Effector memory CD4-positive, alpha-beta T cell (primary cell): ENCODE results near the gene PTPRT.

Experiments used
- DNase-seq, 3 donors: peaks; one replicate each; pipeline ENCODE4 v3.0.0-alpha.2; 2020
- H3K27ac ChIP-seq: 2 replicates; pipeline ENCODE4 v1.7.0; 2013; ENCODE audit warnings: mild to moderate bottlenecking, low read length, moderate library complexity; ENCODE audit not compliant: insufficient read depth, poor library complexity, severe bottlenecking
- H3K27me3 ChIP-seq: replicated peaks from 2 replicates; pipeline ENCODE4 v1.7.0; 2013; ENCODE audit warnings: mild to moderate bottlenecking, low read length; ENCODE audit not compliant: insufficient read depth, control insufficient read depth, poor library complexity, severe bottlenecking
- H3K36me3 ChIP-seq: 2 replicates; pipeline ENCODE4 v1.7.0; 2013; ENCODE audit warnings: mild to moderate bottlenecking, low read length, moderate library complexity; ENCODE audit not compliant: control insufficient read depth, insufficient read depth
- H3K4me1 ChIP-seq: 2 replicates; pipeline ENCODE4 v1.7.0; 2013; ENCODE audit warnings: low read length, mild to moderate bottlenecking; ENCODE audit not compliant: control insufficient read depth, insufficient read depth, poor library complexity, severe bottlenecking
- H3K4me3 ChIP-seq: 2 replicates; pipeline ENCODE4 v1.7.0; 2013; ENCODE audit warnings: low read length, low read depth, mild to moderate bottlenecking; ENCODE audit not compliant: insufficient read depth, poor library complexity, severe bottlenecking
- H3K9me3 ChIP-seq: 2 replicates; pipeline ENCODE4 v1.7.0; 2013; ENCODE audit warnings: mild to moderate bottlenecking, low read length, moderate library complexity; ENCODE audit not compliant: control insufficient read depth

The PTPRT gene

GRCh38 chr20:42097741-42098140 lies 1092.0 kb downstream of the PTPRT start:
- Histone ChIP-seq H3K4me3 (no peak overlapping the region), H3K36me3 (no peaks in the 10 kb centered on the region), H3K9me3 (no peaks in the 10 kb centered on the region), H3K4me1 (no peaks in the 10 kb centered on the region), H3K27ac (no peak overlapping the region), H3K27me3 (no peaks in the 10 kb centered on the region)
- DNase-seq = no peak

- H3K4me3 ChIP-seq = no peak overlapping the region
- no peaks in the 10 kb centered on the region for H3K36me3 ChIP-seq
- H3K27me3 ChIP-seq = no peaks in the 10 kb centered on the region
- no peaks in the 10 kb centered on the region for H3K4me1 ChIP-seq
- no peak overlapping the region for H3K27ac ChIP-seq
- DNase-seq = no peak
- no peaks in the 10 kb centered on the region for H3K9me3 ChIP-seq
Measured at GRCh38 chr20:42095221-42095620, 1094.5 kb downstream of the PTPRT start.

DNA sequence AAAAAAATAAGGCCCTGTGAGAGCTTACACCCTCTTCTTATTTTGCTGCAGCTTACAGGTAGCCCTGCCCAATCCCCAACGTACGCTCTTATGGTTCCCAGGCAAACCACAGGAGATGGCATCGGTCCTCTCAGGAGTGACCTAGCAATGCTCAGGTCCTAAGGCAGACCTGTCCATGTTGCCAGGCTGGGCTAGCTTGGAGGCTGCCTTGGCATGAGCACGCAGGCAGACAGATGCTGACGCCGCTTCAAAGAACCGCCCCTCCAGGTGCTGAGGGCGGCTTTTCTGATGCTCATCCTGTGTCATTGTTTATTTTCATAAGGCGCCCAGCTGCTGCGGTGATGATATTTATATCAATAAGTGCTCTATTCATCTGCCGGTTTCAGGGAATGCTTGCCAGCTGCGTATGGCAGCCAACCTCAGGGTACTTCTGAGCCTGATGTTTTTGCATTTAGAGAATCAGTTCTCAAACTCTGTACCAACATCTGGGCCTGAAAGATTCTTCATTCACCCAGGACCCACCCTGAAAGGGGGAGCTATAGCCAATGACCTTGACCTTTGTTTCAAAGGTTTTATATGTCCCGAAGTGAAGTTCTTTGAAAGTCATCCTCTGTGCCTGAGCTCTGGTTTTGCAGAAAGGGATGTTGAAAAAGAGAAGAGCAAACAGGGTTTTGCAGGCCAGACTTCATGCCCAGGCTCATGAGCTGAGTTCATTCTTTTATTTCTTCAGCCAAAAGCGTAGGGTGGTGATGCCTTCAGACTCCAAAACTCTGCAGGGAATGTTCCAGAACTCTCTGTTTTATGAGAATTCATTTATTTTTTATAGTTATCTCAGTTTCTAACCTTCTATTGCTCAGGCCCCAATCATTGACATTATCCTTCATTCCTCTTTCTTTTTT lies 1095.9 kb downstream of the PTPRT start:
- H3K27me3 ChIP-seq = no peaks in the 10 kb centered on the region
- no peaks in the 10 kb centered on the region for H3K4me1 ChIP-seq
- no peak for DNase-seq
- H3K27ac ChIP-seq = no peak overlapping the region
- no peaks in the 10 kb centered on the region for H3K9me3 ChIP-seq
- H3K4me3 ChIP-seq = no peak overlapping the region
- no peaks in the 10 kb centered on the region for H3K36me3 ChIP-seq

GRCh38 chr20:42093041-42093440 lies 1096.7 kb downstream of the PTPRT start:
- no peaks in the 10 kb centered on the region for H3K9me3 ChIP-seq
- H3K4me3 ChIP-seq = no peak overlapping the region
- no peaks in the 10 kb centered on the region for H3K4me1 ChIP-seq
- no peak for DNase-seq
- H3K36me3 ChIP-seq = no peaks in the 10 kb centered on the region
- H3K27ac ChIP-seq = no peak overlapping the region
- no peaks in the 10 kb centered on the region for H3K27me3 ChIP-seq

DNA sequence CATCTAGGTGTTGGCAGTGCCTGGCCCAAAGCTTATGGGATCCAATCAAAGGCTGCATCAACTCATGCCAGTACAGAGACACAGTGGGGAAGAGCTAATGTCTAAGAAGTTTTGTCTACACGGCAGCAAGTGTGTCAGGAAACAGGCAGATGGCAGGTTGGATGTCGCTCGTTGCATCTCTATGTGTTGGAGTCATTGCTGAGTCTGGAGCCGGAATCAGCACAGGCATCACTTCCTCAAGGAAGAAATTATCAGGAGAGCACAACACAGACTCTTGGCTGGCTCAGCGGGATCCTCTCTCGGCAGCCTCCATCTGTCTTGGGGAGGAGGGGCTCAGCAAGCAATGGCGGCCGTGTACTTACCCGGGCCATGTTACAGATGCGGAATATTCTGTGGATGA lies 1104.3 kb downstream of the PTPRT start:
- no peak overlapping the region for H3K4me3 ChIP-seq
- no peaks in the 10 kb centered on the region for H3K27me3 ChIP-seq
- no peak for DNase-seq
- H3K9me3 ChIP-seq = no peaks in the 10 kb centered on the region
- no peaks in the 10 kb centered on the region for H3K4me1 ChIP-seq
- H3K36me3 ChIP-seq = no peaks in the 10 kb centered on the region
- no peak overlapping the region for H3K27ac ChIP-seq

DNA sequence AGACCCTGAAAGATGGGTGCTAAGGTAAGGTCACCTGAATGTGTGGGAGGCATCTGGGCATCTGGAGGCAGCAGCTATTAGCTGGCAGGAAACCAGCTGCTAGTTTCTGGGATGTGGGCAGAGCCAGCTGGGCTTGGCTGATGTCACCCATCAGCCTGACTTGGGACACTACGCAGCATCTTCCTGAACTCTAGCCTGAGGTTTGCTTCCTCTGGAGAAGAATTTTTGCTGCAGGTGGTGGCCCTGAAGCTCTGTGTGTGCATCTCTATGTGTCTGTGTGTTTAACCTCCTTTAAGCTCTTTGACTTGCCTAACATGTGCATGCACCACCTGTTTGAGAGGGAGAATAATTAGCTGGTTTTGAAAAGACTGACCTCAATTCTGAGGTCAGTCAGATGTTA lies 1106.4 kb downstream of the PTPRT start:
- Histone ChIP-seq H3K9me3 (no peaks in the 10 kb centered on the region), H3K4me3 (no peak overlapping the region), H3K27me3 (no peaks in the 10 kb centered on the region), H3K36me3 (no peaks in the 10 kb centered on the region), H3K4me1 (no peaks in the 10 kb centered on the region), H3K27ac (no peak overlapping the region)
- no peak for DNase-seq

DNA sequence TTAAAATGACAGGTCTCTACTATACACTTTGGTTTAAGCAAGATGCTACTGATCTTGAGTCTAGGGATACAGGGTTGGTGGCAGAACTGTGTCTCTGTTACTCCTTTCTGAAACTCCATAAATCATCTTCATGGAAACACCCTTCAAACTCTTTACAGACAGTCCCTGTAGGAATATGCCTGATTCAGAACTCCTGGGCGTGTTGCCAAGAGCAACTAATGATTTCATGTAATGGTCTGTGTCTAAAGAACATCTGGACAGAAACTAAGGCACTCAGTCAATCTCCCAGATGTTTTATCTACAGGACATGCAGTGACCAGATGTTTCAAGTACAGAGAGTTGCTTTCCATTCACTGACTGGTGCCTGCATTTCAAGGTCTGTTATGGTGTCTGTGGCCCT lies 1107.1 kb downstream of the PTPRT start:
- no peak overlapping the region for H3K27ac ChIP-seq
- no peaks in the 10 kb centered on the region for H3K9me3 ChIP-seq
- H3K36me3 ChIP-seq = no peaks in the 10 kb centered on the region
- H3K4me3 ChIP-seq = no peak overlapping the region
- H3K27me3 ChIP-seq = no peaks in the 10 kb centered on the region
- no peak for DNase-seq
- H3K4me1 ChIP-seq = no peaks in the 10 kb centered on the region

- no peaks in the 10 kb centered on the region for H3K9me3 ChIP-seq
- DNase-seq = no peak
Measured at GRCh38 chr20:42080956-42081355, 1108.8 kb downstream of the PTPRT start.

DNA sequence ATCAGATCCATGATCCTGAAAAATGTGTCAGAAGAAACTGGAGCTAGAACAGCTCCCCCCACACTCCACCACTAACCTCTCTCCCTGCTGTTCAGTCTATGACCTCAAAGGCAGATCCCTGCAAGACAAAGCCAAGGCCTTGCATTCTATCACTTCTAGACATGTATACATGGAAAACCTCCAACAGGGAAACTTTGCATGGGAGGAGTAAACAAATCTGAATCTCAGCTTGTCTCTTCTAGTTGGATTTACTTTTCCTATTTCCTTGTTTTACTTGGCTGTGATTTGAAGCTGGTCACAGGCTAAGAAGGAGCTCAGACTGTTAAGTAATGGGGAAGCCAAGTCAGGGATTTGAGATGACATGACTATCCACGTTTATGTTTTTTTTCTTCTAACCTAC lies 1114.8 kb downstream of the PTPRT start:
- DNase-seq = no peak
- H3K9me3 ChIP-seq = no peaks in the 10 kb centered on the region
- no peaks in the 10 kb centered on the region for H3K36me3 ChIP-seq
- H3K4me1 ChIP-seq = no peaks in the 10 kb centered on the region
- H3K27ac ChIP-seq = no peak overlapping the region
- H3K27me3 ChIP-seq = no peaks in the 10 kb centered on the region
- no peak overlapping the region for H3K4me3 ChIP-seq

More at GRCh38 chr20:42080956-42081355, 1108.8 kb downstream of the PTPRT start:
- H3K27ac ChIP-seq = no peak overlapping the region
- H3K27me3 ChIP-seq = no peaks in the 10 kb centered on the region
- no peaks in the 10 kb centered on the region for H3K36me3 ChIP-seq
- no peak overlapping the region for H3K4me3 ChIP-seq
- H3K4me1 ChIP-seq = no peaks in the 10 kb centered on the region

- Histone ChIP-seq H3K27ac (no peak overlapping the region), H3K9me3 (no peaks in the 10 kb centered on the region), H3K36me3 (no peaks in the 10 kb centered on the region), H3K4me3 (no peak overlapping the region), H3K27me3 (no peaks in the 10 kb centered on the region), H3K4me1 (no peaks in the 10 kb centered on the region)
- no peak for DNase-seq
Measured at GRCh38 chr20:42067596-42067995, 1122.1 kb downstream of the PTPRT start.
